ENCODE results near the gene DBP.

GRCh38 chr19:48596679-48597465, 40.3 kb downstream of the DBP start:
- no peak for TF ChIP-seq CTCF (IDR thresholded peaks at IDR 0.05)
- TF ChIP-seq POLR2A (IDR thresholded peaks at IDR 0.05), result no peak
